HG02840 (cell line): ENCODE results near the gene MARCHF10.

Source experiments
- ATAC-seq: cut with Tn5 transposase; IDR thresholded peaks from one replicate; pipeline ENCODE4 v1.9.1; 2021; ENCODE audit warnings: mild to moderate bottlenecking, moderate library complexity, moderate number of reproducible peaks; ENCODE audit not compliant: unreplicated experiment, low FRiP score

MARCHF10 gene

GRCh38 chr17:62681061-62681938 is 126.8 kb downstream of the MARCHF10 start:
- ATAC-seq = no peak

GRCh38 chr17:62680541-62681052 is 127.5 kb downstream of the MARCHF10 start:
- ATAC-seq = no peak

- ATAC-seq = no peak
Measured at GRCh38 chr17:62679866-62680377, 128.2 kb downstream of the MARCHF10 start.

- no peak for ATAC-seq
Measured at GRCh38 chr17:62678214-62678919, 129.7 kb downstream of the MARCHF10 start.

GRCh38 chr17:62676952-62677596 is 131.0 kb downstream of the MARCHF10 start:
- no peak for ATAC-seq

GRCh38 chr17:62676231-62676943 is 131.7 kb downstream of the MARCHF10 start:
- ATAC-seq = no peak

- ATAC-seq = no peak
Measured at GRCh38 chr17:62675701-62676100, 132.4 kb downstream of the MARCHF10 start.

- no peak for ATAC-seq
Measured at GRCh38 chr17:62675260-62675659, 132.9 kb downstream of the MARCHF10 start.

- ATAC-seq = no peak
Measured at GRCh38 chr17:62674841-62675240, 133.3 kb downstream of the MARCHF10 start.

- ATAC-seq = no peak
Measured at GRCh38 chr17:62674363-62674739, 133.8 kb downstream of the MARCHF10 start.

- ATAC-seq = no peak
Measured at GRCh38 chr17:62673614-62674362, 134.3 kb downstream of the MARCHF10 start.

- ATAC-seq = no peak
Measured at GRCh38 chr17:62672957-62673356, 135.2 kb downstream of the MARCHF10 start.

GRCh38 chr17:62671553-62671952 is 136.6 kb downstream of the MARCHF10 start:
- no peak for ATAC-seq

GRCh38 chr17:62670202-62670821 is 137.8 kb downstream of the MARCHF10 start:
- ATAC-seq = no peak

GRCh38 chr17:62668091-62668804 is 139.9 kb downstream of the MARCHF10 start:
- no peak for ATAC-seq

- ATAC-seq = no peak
Measured at GRCh38 chr17:62666801-62667591, 141.1 kb downstream of the MARCHF10 start.

- ATAC-seq = no peak
Measured at GRCh38 chr17:62666061-62666800, 141.9 kb downstream of the MARCHF10 start.
